ENCODE data around the gene DHX15.

The DHX15 gene

GRCh38 chr4:24576276-24576675 is 8.1 kb downstream of the DHX15 start:
- Histone ChIP-seq H3K4me3 (ENCODE audit: low read depth, low read length) (no peak overlapping the region), H3K9me3 (ENCODE audit: control insufficient read depth, insufficient read depth, low read depth, low read length) (no peaks in the 10 kb centered on the region), H3K27ac (ENCODE audit: extremely low read depth, low read depth, low read length) (no peak overlapping the region), H3K4me1 (ENCODE audit: control insufficient read depth, insufficient read depth, low read length) (no peaks in the 10 kb centered on the region; the same call in 1 of the 2 replicates), H3K36me3 (ENCODE audit: control insufficient read depth in 2 of 2, insufficient read depth in 1 of 2, low read length in 2 of 2) (peaks cover 16 to 90% of the 10 kb centered on the region in 2 experiments)
- ChIA-PET CTCF (no interaction called here), POLR2A (no interaction called here)
- TF ChIP-seq ZNF2 (tag by site-specific recombination; IDR thresholded peaks at IDR 0.05) (no peak), ZNF596 (tag by site-specific recombination; IDR thresholded peaks at IDR 0.05) (0 out of 2 replicates have a peak, but pooled peaks have one; percentile 9)

GRCh38 chr4:24574236-24574635 is 10.1 kb downstream of the DHX15 start:
- TF ChIP-seq MZF1 (tag by site-specific recombination; IDR thresholded peaks at IDR 0.05; ENCODE audit: borderline replicate concordance) (no peak), ELK4 (IDR thresholded peaks at IDR 0.05; ENCODE audit: borderline replicate concordance, low read depth, low read length) (no peak), HIC1 (tag by site-specific recombination; IDR thresholded peaks at IDR 0.05) (no peak), ZNF768 (tag by site-specific recombination; IDR thresholded peaks at IDR 0.05) (no peak), ZNF623 (tag by site-specific recombination; IDR thresholded peaks at IDR 0.05) (no peak), SETDB1 (IDR thresholded peaks at IDR 0.05; ENCODE audit: insufficient read length, low read length) (no peak), ZNF639 (tag by site-specific recombination; IDR thresholded peaks at IDR 0.05) (no peak), FEZF1 (tag by site-specific recombination; IDR thresholded peaks at IDR 0.05) (no peak), PATZ1 (tag by site-specific recombination; IDR thresholded peaks at IDR 0.05) (no peak), PBX3 (CRISPR knock-in tag; IDR thresholded peaks at IDR 0.05) (no peak), ZNF202 (tag by site-specific recombination; IDR thresholded peaks at IDR 0.05; ENCODE audit: borderline replicate concordance) (no peak), ZNF473 (tag by site-specific recombination; IDR thresholded peaks at IDR 0.05) (no peak), ZBTB44 (tag by site-specific recombination; IDR thresholded peaks at IDR 0.05) (no peak), ZNF10 (tag by site-specific recombination; IDR thresholded peaks at IDR 0.05) (no peak), ZBTB17 (tag by site-specific recombination; IDR thresholded peaks at IDR 0.05) (no peak), GFI1B (tag by site-specific recombination; IDR thresholded peaks at IDR 0.05) (no peak), ZNF513 (tag by site-specific recombination; IDR thresholded peaks at IDR 0.05) (no peak), ZNF155 (tag by site-specific recombination; IDR thresholded peaks at IDR 0.05) (no peak)
- POLR2A ChIA-PET = interaction anchor here (1.1 kb wide), 1 partner anchor 10 kb away, joined by 4 read pairs; the partner anchor contains the start of gene DHX15
- peaks cover 9 to 90% of the 10 kb centered on the region in 2 experiments for H3K36me3 ChIP-seq (ENCODE audit: control insufficient read depth in 2 of 2, insufficient read depth in 1 of 2, low read length in 2 of 2)
- H3K27ac ChIP-seq (ENCODE audit: extremely low read depth, low read depth, low read length) = no peak overlapping the region
- H3K4me1 ChIP-seq (ENCODE audit: control insufficient read depth, insufficient read depth, low read length) = no peaks in the 10 kb centered on the region; the same call in 1 of the 2 replicates
- CTCF ChIA-PET = interaction anchor here (0.6 to 1.9 kb wide), 3 partner anchors 10 to 793 kb away, joined by 3 to 6 read pairs (median 3); partner anchors contain the start of gene DHX15
- no peaks in the 10 kb centered on the region for H3K9me3 ChIP-seq (ENCODE audit: control insufficient read depth, insufficient read depth, low read depth, low read length)
- no peak overlapping the region for H3K4me3 ChIP-seq (ENCODE audit: low read depth, low read length)

All from HEK293 (cell line).